ENCODE results near the gene GPNMB. TPM values are rescaled to one million over a fixed set of nuclear protein-coding genes. Genes with fewer than 3 reads are reported as not detected.

Gene GPNMB
- total RNA-seq, 4 donors from 2014 or later: 48.1 to 136 (median 70.4) TPM

GRCh38 chr7:23277359-23277989 lies 30.9 kb downstream of the GPNMB start:
- 30 to 32% methylated on average over 6 of the region's 6 CpGs for WGBS, 2 donors (ENCODE audit: low coverage in 1 of 2)
- ATAC-seq: no peak

GRCh38 chr7:23279819-23280525 lies 33.4 kb downstream of the GPNMB start:
- H3K9me3 ChIP-seq: no peaks in the 10 kb centered on the region
- TF ChIP-seq EP300 (IDR thresholded peaks at IDR 0.05) (no peak), POLR2AphosphoS5 (IDR thresholded peaks at IDR 0.05) (no peak), POLR2A (IDR thresholded peaks at IDR 0.05) (no peak), CTCF (IDR thresholded peaks at IDR 0.05) (no peak)
- H3K4me3 ChIP-seq: no peak overlapping the region
- no peaks in the 10 kb centered on the region for H3K4me1 ChIP-seq
- peaks cover 0 to 6% of the 10 kb centered on the region in 2 donors for H3K36me3 ChIP-seq
- H3K27me3 ChIP-seq: no peaks in the 10 kb centered on the region
- no peak overlapping the region for H3K27ac ChIP-seq
- 83 to 95% methylated on average over 2 of the region's 2 CpGs for WGBS, 2 donors (ENCODE audit: low coverage in 1 of 2)
- ATAC-seq: no peak

More at GRCh38 chr7:23277359-23277989, 30.9 kb downstream of the GPNMB start:
- Histone ChIP-seq H3K36me3 (peaks cover 0 to 18% of the 10 kb centered on the region in 2 donors), H3K4me1 (no peaks in the 10 kb centered on the region), H3K9me3 (no peaks in the 10 kb centered on the region), H3K27ac (no peak overlapping the region), H3K27me3 (no peaks in the 10 kb centered on the region), H3K4me3 (no peak overlapping the region)
- TF ChIP-seq POLR2A (IDR thresholded peaks at IDR 0.05) (no peak), CTCF (IDR thresholded peaks at IDR 0.05) (peak; percentile 52 to 73 (median 58))

- no peak overlapping the region for H3K27ac ChIP-seq
- no peak for ATAC-seq
- H3K9me3 ChIP-seq: no peaks in the 10 kb centered on the region
- no peaks in the 10 kb centered on the region for H3K27me3 ChIP-seq
- H3K4me1 ChIP-seq: no peaks in the 10 kb centered on the region
- TF ChIP-seq EP300 (IDR thresholded peaks at IDR 0.05) (no peak), POLR2AphosphoS5 (IDR thresholded peaks at IDR 0.05) (no peak), POLR2A (IDR thresholded peaks at IDR 0.05) (no peak), CTCF (IDR thresholded peaks at IDR 0.05) (no peak)
- H3K36me3 ChIP-seq: peaks cover 0 to 6% of the 10 kb centered on the region in 2 donors
- H3K4me3 ChIP-seq: no peak overlapping the region
- WGBS, 2 donors (ENCODE audit: low coverage in 1 of 2): 94 to 100% methylated on average over 1 to 4 of the region's 4 CpGs
Measured at GRCh38 chr7:23283086-23283485, 36.5 kb downstream of the GPNMB start.

GRCh38 chr7:23284871-23285270 lies 38.3 kb downstream of the GPNMB start:
- TF ChIP-seq POLR2A (IDR thresholded peaks at IDR 0.05) (no peak), CTCF (IDR thresholded peaks at IDR 0.05) (no peak), EP300 (IDR thresholded peaks at IDR 0.05) (no peak), POLR2AphosphoS5 (IDR thresholded peaks at IDR 0.05) (no peak)
- H3K36me3 ChIP-seq: no peaks in the 10 kb centered on the region
- no peaks in the 10 kb centered on the region for H3K4me1 ChIP-seq
- no peaks in the 10 kb centered on the region for H3K9me3 ChIP-seq
- WGBS, 2 donors (ENCODE audit: low coverage in 1 of 2): 93 to 100% methylated on average over 1 to 2 of the region's 2 CpGs
- no peak overlapping the region for H3K4me3 ChIP-seq
- ATAC-seq: no peak
- no peaks in the 10 kb centered on the region for H3K27me3 ChIP-seq
- no peak overlapping the region for H3K27ac ChIP-seq

Measured in gastroesophageal sphincter (tissue), 4 donors.